ENCODE results near the gene PPFIBP2. TPM values are rescaled to one million over a fixed set of nuclear protein-coding genes. Genes with fewer than 3 reads are reported as not detected.

Gene PPFIBP2
- total RNA-seq, 1 donor from 2014 or later = 1.8 TPM

DNA sequence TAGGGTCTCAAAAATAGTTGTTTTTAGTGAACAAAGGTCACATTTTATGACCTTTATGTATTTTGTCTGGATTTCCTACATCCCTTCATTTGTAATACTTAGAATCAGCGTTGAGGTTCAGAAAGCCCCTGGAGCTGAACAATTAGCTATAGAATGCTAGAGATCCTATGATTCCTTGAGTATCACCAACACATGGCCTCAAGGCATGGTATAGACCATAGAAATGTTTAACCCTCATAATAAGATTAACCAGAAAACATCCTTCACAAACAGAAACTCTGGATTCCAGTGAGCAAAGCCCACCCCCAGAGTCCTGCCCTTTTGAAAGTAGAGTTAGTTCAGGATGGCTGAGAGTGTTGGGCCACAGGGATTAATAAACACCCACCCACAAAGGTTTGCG, 82.2 kb downstream of the PPFIBP2 start:
- H3K27ac ChIP-seq (ENCODE audit: low read depth, low read length) = no peak overlapping the region
- no peaks in the 10 kb centered on the region for H3K36me3 Mint-ChIP-seq (ENCODE audit: low read depth, unreplicated experiment)
- no peaks in the 10 kb centered on the region for H3K9me3 Mint-ChIP-seq (ENCODE audit: unreplicated experiment)
- H3K4me3 Mint-ChIP-seq (ENCODE audit: unreplicated experiment) = no peak overlapping the region
- no peak for TF ChIP-seq EZH2 (IDR thresholded peaks at IDR 0.05; ENCODE audit: insufficient read depth, low read length)
- TF ChIP-seq, protein P1, sequence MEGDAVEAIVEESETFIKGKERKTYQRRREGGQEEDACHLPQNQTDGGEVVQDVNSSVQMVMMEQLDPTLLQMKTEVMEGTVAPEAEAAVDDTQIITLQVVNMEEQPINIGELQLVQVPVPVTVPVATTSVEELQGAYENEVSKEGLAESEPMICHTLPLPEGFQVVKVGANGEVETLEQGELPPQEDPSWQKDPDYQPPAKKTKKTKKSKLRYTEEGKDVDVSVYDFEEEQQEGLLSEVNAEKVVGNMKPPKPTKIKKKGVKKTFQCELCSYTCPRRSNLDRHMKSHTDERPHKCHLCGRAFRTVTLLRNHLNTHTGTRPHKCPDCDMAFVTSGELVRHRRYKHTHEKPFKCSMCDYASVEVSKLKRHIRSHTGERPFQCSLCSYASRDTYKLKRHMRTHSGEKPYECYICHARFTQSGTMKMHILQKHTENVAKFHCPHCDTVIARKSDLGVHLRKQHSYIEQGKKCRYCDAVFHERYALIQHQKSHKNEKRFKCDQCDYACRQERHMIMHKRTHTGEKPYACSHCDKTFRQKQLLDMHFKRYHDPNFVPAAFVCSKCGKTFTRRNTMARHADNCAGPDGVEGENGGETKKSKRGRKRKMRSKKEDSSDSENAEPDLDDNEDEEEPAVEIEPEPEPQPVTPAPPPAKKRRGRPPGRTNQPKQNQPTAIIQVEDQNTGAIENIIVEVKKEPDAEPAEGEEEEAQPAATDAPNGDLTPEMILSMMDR (IDR thresholded peaks at IDR 0.05; ENCODE audit: insufficient read depth, low read depth, low read length) = no peak
- H3K27ac Mint-ChIP-seq (ENCODE audit: unreplicated experiment) = no peak overlapping the region
- no peaks in the 10 kb centered on the region for H3K4me1 ChIP-seq (ENCODE audit: insufficient read depth, low read length)
- no peaks in the 10 kb centered on the region for H3K79me2 ChIP-seq (ENCODE audit: insufficient read depth, low read length)
- no peaks in the 10 kb centered on the region for H3K27me3 ChIP-seq (ENCODE audit: insufficient read depth, low read length)
- no peak overlapping the region for H2AFZ ChIP-seq (ENCODE audit: low read depth, low read length)
- no peaks in the 10 kb centered on the region for H3K9me3 ChIP-seq (ENCODE audit: insufficient read depth, low read depth, low read length)
- DNase-seq (ENCODE audit: low read depth) (no peak), FAIRE-seq (no peak)
- no peak overlapping the region for H3K4me2 ChIP-seq (ENCODE audit: low read length)
- peaks cover 11% of the 10 kb centered on the region for H3K27me3 Mint-ChIP-seq (ENCODE audit: low read depth, unreplicated experiment)
- H3K9ac ChIP-seq (ENCODE audit: low read length) = no peak overlapping the region
- no peaks in the 10 kb centered on the region for H4K20me1 ChIP-seq (ENCODE audit: insufficient read depth, low read length)
- no peaks in the 10 kb centered on the region for H3K36me3 ChIP-seq (ENCODE audit: insufficient read depth, low read length)
- peaks cover 10% of the 10 kb centered on the region for H3K4me1 Mint-ChIP-seq (ENCODE audit: low read depth, unreplicated experiment)
- no peak overlapping the region for H3K4me3 ChIP-seq (ENCODE audit: insufficient read depth, low read depth, low read length)

DNA sequence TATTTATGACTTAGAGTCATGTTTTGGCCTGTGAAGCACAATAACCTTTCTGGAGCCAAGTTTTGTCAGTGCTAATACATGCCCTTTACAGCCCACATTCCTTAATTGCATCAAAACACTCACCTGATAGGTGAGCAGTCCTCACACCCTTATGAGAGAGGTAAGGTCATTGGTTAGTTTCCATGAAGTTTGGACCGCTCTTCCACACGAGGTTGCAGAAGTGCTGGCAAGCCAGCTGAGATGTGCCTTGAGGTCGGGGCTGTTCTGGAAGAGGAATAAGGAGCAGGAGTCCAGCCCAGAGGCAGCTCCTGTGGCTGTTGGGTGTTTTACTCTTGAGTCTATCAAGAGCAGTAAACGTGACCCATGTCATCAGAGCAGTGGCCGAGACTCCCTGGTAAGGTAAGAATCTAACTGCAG, 83.2 kb downstream of the PPFIBP2 start:
- Histone ChIP-seq H2AFZ (ENCODE audit: low read depth, low read length) (no peak overlapping the region), H3K79me2 (ENCODE audit: insufficient read depth, low read length) (no peaks in the 10 kb centered on the region), H3K4me2 (ENCODE audit: low read length) (no peak overlapping the region), H3K9ac (ENCODE audit: low read length) (no peak overlapping the region), H4K20me1 (ENCODE audit: insufficient read depth, low read length) (no peaks in the 10 kb centered on the region), H3K27ac (ENCODE audit: low read depth, low read length) (no peak overlapping the region), H3K4me1 (ENCODE audit: insufficient read depth, low read length) (no peaks in the 10 kb centered on the region), H3K36me3 (ENCODE audit: insufficient read depth, low read length) (no peaks in the 10 kb centered on the region), H3K9me3 (ENCODE audit: insufficient read depth, low read depth, low read length) (no peaks in the 10 kb centered on the region), H3K27me3 (ENCODE audit: insufficient read depth, low read length) (no peaks in the 10 kb centered on the region), H3K4me3 (ENCODE audit: insufficient read depth, low read depth, low read length) (no peak overlapping the region)
- H3K27me3 Mint-ChIP-seq (ENCODE audit: low read depth, unreplicated experiment) = peaks cover 9% of the 10 kb centered on the region
- DNase-seq (ENCODE audit: low read depth) (no peak), FAIRE-seq (no peak)
- H3K4me3 Mint-ChIP-seq (ENCODE audit: unreplicated experiment) = no peak overlapping the region
- TF ChIP-seq, protein P1 (IDR thresholded peaks at IDR 0.05; ENCODE audit: insufficient read depth, low read depth, low read length) = no peak
- no peak for TF ChIP-seq EZH2 (IDR thresholded peaks at IDR 0.05; ENCODE audit: insufficient read depth, low read length)
- no peak overlapping the region for H3K27ac Mint-ChIP-seq (ENCODE audit: unreplicated experiment)
- no peaks in the 10 kb centered on the region for H3K36me3 Mint-ChIP-seq (ENCODE audit: low read depth, unreplicated experiment)
- H3K9me3 Mint-ChIP-seq (ENCODE audit: unreplicated experiment) = no peaks in the 10 kb centered on the region
- H3K4me1 Mint-ChIP-seq (ENCODE audit: low read depth, unreplicated experiment) = peaks cover 10% of the 10 kb centered on the region

DNA sequence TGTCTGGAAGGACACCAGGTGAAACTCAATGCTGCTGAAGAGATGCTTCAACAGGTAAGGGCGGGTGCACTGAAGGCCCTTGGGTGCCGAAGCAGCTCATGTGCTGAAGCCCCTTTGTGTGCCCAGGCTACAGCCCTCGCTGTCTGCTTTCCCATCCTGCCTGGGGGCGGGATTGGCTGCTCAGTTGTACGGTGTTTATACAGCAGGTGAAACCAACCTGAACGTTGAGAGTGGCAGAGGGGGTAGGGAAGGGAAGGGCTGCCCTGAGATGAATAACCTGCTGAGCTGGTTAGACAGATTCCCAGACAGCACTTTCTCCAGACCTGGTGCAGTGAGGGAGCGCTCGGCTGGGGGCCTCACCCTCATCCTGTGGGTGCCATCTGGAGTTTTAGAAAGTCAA, 83.8 kb downstream of the PPFIBP2 start:
- Mint-ChIP-seq H3K27me3 (ENCODE audit: low read depth, unreplicated experiment) (peaks cover 7% of the 10 kb centered on the region), H3K27ac (ENCODE audit: unreplicated experiment) (no peak overlapping the region), H3K4me3 (ENCODE audit: unreplicated experiment) (no peak overlapping the region), H3K36me3 (ENCODE audit: low read depth, unreplicated experiment) (no peaks in the 10 kb centered on the region), H3K4me1 (ENCODE audit: low read depth, unreplicated experiment) (peaks cover 10% of the 10 kb centered on the region), H3K9me3 (ENCODE audit: unreplicated experiment) (no peaks in the 10 kb centered on the region)
- Histone ChIP-seq H3K27ac (ENCODE audit: low read depth, low read length) (no peak overlapping the region), H3K79me2 (ENCODE audit: insufficient read depth, low read length) (no peaks in the 10 kb centered on the region), H3K4me1 (ENCODE audit: insufficient read depth, low read length) (no peaks in the 10 kb centered on the region), H3K4me2 (ENCODE audit: low read length) (no peak overlapping the region), H3K9me3 (ENCODE audit: insufficient read depth, low read depth, low read length) (no peaks in the 10 kb centered on the region), H2AFZ (ENCODE audit: low read depth, low read length) (no peak overlapping the region), H3K9ac (ENCODE audit: low read length) (no peak overlapping the region), H4K20me1 (ENCODE audit: insufficient read depth, low read length) (no peaks in the 10 kb centered on the region), H3K4me3 (ENCODE audit: insufficient read depth, low read depth, low read length) (no peak overlapping the region), H3K36me3 (ENCODE audit: insufficient read depth, low read length) (no peaks in the 10 kb centered on the region), H3K27me3 (ENCODE audit: insufficient read depth, low read length) (no peaks in the 10 kb centered on the region)
- TF ChIP-seq, protein P1 (IDR thresholded peaks at IDR 0.05; ENCODE audit: insufficient read depth, low read depth, low read length) = no peak
- no peak for TF ChIP-seq EZH2 (IDR thresholded peaks at IDR 0.05; ENCODE audit: insufficient read depth, low read length)
- DNase-seq (ENCODE audit: low read depth) (no peak), FAIRE-seq (no peak)
